HG03354 (cell line): ENCODE data around the gene VPS26A.

Experiments
- ATAC-seq: cut with Tn5 transposase; IDR thresholded peaks from one replicate; pipeline ENCODE4 v1.9.1; 2021; ENCODE audit warnings: mild to moderate bottlenecking; ENCODE audit not compliant: unreplicated experiment, poor library complexity, severe bottlenecking

The VPS26A gene

DNA sequence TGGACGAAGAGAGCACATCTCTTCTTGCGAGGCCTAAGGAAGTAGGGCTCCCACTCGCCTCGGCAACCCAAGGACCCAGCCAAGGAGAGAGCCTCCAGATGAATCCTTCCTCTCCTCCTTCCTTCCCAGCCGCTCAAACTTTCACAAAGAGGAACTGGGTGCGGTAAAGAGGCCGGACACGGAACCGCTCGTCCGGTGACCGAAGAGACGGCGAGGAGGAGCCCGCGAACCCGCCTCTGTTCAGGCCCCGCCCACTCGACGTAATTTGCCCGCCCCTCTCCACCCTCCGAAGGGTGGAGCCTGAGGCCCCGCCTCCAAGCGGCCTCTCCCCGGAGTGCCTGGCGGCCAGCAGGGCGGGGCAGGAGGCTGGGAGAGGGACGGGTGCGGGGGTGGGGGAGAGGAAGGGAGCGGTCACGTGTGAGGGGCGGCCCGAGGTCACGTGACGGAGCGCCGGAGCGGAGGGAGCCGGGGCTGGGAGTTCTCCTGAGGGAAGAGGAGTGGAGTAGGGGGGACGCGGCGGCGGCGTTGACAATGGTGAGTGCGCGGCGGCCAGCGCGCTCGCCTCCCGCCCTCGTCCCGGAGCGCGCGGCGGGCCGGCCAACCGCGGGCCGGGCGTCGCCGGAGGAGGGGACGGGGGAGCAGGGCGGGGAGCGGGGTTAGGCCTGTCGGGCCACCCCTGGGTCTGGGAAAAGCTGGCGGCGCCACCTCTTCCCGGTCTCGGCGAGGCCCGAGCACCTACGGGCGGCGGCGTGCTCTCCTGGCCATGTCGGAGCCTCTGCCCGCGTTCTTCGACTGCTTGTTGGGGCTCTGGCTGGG is at the start of gene VPS26A:
VPS26A (plus strand) TSS at position 432 of the 816 bp plus-strand sequence; CDS start at position 532, 100 bp downstream.
- peak; percentile 85 for ATAC-seq

DNA sequence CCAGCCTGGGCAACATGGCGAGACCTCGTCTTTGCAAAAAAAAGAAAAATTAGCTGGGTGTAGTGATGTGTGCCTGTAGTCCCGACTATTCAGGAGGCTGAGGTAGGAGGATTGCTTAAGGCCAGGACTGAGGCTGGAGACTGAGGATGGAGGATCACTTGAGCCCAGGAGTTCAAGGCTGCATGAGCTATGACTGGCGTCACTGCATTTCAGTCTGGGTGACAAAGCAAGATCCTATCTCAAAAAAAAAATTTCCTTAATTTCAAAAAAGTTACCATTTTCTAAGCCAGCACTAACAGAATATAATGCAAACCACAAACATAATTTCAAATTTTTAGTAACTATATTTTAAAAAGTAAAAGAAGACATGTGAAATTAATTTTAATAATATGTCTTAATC is 49.4 kb upstream of the VPS26A start:
- ATAC-seq: no peak

DNA sequence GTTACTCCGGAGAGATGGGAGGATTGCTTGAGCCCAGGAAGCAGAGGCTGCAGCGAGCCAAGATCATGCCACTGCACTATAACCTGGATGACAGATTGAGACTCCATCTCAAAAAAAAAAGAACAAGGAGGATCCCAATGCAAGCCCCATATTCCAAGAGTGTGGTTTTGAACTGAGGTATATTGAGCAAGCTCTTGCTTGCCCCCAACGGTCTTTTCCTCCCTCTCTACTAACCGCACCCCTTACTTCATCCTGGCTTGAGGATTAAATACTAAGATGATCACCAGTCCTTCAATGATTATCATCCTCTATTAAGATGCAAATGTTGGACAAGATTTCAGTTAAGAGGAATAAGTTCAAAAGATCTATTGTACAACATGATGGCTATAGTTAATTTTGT is 48.5 kb upstream of the VPS26A start:
- ATAC-seq: no peak

DNA sequence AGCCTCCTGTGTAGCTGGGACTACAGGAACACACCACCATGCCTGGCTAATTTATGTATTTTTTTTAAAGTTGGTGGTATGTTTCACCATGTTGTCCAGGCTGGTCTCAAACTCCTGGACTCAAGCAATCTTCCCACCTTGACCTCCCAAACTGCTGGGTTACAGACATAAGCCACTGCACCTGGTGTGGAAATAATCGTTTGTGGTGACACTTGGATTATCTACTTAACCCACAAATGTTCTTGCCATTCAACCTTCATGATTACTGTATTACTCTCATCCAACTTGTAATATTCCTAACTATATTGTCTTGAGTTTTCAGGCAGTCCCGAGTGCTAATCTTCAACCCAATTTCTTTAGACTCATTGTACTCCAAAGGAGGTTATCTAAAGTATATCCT is 45.7 kb upstream of the VPS26A start:
- no peak for ATAC-seq

DNA sequence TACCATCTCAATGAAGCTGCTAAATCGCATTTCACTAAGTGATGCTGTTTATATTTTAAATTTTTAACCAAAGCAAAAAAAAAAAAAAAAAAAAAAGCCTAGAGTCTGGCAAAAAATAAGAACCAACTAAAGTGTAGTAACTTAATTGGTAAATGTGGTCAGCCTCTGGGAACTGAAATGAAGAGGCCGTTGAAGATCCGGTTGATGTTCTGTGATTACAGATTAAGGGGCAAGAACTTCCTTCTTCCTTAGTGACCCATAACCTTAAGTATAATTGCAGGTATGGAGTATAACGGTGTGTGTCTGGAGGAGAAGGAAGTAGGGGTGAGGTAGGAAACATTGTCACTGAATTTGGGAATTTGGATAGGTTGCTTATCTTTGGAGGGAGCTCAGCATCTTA is 43.8 kb upstream of the VPS26A start:
- no peak for ATAC-seq

DNA sequence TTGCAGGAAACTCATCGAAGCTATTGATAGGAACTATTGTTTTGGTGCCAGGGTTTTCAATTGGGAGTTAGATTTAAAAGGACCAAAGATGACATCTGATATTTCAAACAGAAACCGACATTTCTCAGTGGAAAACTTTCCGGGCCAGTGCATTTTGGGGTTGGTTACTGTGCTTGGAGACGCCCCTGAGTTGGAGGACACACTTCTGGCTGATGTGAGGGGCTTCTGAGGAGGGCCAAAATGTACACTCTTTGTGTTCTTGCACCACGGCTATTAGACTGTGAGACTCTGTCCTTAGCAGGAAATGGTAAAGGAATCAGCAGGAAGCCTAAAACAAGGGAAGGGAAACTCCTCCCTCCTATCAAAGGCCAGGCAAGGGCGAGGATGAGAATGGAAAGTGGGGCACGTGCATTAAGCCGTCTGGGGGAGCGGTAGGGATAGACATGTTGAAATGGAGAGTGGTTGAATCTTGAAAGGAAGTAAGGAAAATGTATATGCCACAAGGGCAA is 37.9 kb upstream of the VPS26A start:
- no peak for ATAC-seq

DNA sequence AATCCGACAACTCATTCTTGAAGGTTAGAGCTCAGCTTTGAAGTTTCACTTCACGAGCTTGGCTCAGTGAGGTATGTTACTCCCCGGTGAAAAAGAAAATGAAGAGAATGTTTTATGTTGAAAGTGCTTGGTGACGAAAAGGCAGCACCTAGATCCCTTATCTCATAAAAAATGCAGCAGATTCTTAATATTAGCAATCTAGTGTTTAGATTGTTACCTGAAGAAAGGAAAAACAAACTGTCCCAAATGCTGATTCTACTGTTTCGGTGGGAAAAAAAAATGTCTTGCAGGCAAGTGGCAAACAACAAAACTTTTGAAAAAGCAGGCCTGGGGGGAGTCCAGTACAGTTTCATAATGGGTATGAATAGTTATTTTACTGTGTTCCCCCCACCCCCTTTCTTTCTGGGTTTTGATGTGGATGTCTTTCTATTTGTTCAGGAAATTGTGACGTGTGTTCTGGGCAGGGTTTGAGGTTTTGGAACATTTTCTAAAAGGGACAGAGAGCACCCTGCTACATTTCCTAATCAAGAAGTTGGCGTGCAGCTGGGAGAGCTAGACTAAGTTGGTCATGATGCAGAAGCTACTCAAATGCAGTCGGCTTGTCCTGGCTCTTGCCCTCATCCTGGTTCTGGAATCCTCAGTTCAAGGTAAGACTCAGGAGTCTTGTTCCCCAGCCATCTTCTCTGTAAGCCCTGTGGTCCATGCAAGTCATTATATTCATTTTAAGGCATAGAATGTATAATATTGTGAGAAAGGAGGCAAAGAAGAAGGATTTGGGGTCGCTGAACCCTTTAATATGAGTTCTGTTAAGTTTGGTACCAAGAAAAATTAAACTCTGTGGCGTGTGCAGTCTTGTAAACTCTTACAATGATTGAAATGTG is 36.1 kb upstream of the VPS26A start, which contains the start of gene SRGN:
SRGN (plus strand) TSS at position 514 of the 881 bp plus-strand sequence; CDS start at position 569, 55 bp downstream.
- ATAC-seq: peak; percentile 56

DNA sequence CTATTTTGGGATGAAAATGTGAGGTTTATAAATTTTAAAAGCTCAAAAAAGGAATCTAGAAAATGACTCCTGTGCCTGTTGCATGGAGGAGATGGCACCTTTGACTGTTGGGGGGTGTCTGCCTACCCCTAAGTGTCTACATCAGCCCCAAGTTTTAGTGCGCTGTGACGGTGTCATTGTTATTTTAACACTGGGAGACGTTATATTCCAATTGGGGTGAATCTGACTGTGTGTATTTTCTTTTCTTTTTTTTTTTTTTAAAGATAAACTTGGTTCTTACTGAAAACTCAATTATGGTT is 35.6 kb upstream of the VPS26A start:
- no peak for ATAC-seq

DNA sequence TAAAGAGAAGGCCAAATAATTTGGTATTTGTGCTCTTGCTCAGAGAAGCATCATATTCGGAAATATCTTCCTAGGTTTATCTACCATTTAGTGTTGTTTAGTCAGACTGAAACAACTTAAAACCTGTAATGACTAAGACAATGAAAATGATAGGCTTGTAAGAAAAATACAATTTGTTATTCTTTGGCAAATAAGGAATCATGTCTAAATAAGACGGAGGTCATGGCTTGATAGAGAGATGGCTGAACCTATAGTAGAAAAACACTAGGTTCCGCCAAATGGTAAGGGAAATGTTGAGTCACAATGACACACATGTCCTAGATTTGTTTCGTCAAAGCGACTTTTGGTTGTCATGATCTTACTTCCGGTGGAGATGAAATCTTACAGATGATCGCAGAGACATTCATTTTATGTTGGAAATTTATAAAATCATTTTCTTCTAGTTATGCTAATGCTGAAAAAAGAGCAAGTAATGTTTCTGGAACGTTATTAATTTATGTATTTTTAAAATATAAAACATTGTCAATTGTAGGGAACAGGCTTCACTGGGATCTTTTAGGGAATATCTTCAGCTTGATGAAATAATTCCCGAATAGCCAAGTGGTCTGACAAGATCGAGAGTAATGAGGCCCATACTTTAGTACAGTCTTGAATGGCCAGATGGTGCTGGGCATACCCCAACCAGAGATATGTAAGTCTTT is 35.0 kb upstream of the VPS26A start:
- no peak for ATAC-seq

DNA sequence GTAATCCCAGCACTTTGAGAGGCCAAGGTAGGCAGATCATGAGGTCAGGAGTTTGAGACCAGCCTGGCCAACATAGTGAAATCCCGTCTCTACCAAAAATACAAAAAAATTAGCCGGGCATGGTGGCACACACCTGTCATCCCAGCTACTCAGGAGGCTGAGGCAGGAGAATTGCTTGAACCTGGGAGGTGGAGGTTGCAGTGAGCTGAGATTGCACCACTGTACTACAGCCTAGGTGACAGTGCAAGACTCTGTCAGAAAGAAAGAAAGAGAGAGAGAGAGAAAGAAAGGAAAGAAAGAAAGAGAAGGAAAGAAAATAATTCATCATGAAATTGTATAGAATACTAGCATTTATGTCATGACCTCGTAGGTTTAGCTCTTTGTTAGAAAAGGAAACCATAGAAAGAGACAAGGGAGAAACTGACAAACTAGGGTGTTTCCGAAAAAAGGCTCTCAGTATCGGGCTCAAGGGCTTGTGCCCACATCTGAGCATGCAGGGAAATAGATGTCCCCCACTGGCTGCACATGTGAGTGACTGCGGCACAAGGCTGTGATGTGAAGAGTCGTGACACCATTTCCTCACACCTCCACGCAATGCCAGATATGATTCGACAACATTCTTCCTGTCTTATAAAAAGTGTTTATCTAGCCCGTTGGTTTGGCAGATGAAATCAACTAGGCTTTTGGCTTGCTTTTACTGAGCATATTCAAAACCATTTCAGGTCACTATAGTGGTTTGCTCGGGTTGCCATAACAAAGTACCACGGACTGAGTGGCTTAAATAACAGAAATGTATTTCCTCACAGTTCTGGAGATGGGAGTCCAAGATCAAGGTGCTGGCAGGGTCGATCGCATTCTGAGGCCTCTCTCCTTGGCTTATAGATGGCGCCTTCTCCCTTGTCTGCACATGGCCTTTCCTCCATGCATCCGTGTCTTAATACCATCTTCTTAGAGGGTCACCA is 34.1 kb upstream of the VPS26A start:
- peak; percentile 56 for ATAC-seq

DNA sequence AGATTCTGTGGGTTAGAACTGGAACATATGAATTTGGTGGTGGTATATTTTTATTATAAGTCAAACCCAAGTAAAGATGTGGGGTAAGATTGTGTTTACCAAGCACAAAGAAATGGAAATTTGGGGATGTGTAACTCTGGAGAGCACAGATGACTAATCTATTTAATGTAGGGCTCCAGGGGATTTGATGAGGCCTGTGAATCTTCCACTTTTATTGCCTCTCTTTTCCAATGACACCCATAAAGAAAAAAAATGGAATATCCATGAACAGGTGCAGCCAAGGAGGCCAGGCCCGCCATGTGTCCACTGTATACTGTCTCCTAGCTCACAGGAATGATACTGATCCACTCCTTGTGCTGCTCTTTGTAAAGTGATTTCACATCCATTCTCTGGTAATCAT is 33.3 kb upstream of the VPS26A start:
- ATAC-seq: no peak

DNA sequence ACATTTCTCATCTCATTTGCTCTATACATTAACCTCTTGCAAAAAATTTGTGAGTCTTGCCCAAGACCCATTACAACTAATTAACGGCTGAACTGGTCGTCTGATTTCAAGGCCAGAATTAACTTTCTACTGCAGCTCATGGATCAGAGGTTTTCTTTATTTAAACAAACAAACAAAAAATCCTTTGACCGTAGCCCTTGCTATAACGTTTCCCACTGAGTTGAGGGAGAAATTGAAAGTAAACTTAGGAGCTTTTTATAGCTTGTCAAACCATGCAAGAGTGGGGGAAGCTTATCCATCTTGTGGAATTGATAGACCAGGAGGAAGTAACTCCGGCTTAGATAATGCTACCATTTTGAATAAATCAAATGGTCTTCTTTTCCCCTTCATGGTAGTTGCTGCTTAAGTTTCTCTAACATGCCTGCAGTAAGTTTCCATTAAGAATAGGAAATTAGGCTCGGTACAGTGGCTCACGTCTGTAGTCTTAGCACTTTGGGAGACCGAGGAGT is 32.8 kb upstream of the VPS26A start:
- ATAC-seq: no peak

DNA sequence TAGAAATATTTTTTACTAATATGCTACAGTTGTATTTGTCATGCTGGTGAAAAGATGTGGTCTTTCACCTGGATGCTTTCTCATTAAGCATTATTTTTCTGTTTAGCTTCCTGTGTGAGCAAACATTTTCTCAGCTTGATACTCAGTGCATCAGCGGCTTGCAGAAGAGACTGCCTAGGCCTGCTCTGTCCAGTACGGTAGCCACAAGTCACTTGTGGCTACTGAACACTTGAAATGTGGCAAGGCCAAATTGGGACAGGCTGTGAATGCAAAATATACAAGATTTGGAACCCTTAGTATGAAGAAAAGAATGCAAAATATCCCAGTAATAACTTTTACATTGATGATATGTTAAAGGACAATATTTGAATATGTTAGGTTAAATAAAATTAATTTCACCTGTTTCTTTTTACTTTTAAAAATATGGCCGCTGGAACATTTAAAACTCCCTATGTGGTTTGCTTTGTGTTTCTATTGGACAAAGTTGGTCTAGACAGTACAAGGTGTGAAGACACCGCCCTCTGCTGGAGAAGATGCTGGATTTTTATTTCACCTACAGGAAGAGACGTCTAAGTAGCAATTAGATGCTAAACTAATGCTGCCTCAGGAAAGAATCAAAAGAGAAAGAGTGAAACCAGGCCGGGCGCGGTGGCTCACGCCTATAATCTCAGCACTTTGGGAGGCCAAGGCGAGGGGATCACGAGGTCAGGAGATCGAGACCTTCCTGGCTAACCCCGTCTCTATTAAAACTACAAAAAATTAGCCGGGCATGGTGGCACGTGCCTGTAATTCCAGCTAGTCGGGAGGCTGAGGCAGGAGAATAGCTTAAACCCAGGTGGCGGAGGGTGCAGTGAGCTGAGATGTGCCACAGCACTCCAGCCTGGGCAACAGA is 30.8 kb upstream of the VPS26A start:
- ATAC-seq: no peak

DNA sequence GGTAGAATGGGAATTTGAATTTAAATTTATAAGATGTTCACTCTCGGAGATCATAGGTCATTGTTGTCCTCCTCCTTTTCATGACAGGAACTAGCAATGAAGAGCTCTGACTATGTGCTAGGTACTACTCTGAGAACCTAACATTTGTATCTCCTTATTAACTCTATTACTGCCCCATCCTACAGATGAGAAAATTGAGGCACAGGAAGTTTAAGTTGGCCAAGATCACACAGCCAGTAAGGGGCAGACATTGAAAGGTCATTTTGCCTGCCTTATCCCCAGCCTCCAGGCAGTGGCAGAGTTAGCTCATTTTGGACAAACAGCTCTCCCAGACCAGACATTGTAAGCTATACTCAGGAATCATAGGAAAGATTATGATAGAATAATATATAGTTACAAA is 30.0 kb upstream of the VPS26A start:
- ATAC-seq: no peak

DNA sequence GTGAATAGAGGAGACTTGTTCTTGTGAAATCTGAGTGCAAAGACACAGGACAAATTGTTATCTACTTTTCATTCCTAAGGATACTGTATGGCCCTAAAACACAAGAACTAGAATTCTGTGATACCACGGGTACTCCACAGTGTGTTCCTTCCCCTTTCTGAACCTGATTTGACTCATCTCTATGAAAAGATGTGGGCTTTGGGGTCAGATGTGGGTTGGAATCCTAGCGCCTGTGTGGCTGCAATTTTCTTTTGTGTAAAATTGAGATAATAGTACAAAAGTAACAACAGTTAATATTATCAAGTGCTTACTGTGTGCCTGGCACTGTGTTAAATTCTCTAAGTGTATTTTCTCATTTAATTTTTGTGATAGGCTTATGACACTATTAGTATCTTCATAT is 27.9 kb upstream of the VPS26A start:
- ATAC-seq: peak; percentile 55

DNA sequence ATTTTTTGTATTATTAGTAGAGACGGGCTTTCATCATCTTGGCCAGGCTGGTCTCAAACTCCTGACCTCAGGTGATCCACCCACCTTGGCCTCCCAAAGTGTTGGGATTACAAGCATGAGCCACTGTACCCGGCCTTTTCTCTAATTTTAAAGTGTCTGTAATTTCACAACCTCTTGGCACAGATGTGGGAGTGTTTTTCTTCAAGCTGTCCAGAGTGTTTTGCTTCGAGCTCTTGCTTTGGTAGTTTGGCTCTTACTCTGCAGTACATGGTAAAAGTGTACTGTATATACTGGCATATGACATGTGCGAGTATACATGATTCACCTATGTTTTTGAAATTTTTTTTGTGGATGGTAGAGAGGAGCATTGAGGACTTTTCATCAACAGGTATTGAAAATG is 26.2 kb upstream of the VPS26A start:
- no peak for ATAC-seq

DNA sequence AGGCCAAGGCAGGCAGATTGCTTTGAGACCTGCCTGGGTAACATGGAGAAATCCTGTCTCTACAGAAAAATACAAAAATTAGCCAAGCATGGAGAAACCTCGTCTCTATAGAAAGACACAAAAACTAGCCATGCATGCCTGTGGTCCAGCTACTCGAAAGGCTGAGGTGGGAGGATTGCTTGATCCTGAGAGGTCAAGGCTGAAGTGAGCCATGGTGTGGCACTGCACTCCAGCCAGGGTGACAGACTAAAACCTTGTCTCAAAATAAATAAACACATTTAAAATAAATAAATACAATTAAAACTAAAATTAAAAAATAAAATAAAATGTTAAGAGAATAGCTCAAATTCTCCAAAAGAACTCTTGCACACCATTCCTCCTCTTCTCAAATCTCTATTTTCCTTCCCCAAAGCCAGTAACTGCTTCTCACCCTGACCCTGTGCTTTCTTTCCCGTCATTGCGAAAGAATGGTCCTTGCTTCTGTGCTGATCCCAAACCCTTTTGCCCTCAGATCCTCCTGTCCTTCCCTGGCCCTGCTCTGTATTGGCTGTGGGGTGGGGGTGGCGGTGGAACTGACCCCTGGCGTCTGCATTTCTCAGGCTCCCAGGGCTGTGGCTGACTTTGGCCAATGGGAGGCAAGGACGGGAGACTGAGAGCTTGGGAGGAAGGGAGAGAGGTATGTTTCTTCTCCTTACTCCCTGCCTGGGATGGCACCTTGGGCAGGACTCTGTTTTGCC is 23.7 kb upstream of the VPS26A start:
- ATAC-seq: no peak
